HepG2 (cell line): ENCODE measurements around the gene BIRC5. TPM values are rescaled to one million over a fixed set of nuclear protein-coding genes. Genes with fewer than 3 reads are reported as not detected.

Experiments used
- AFF4 ChIP-seq: sonication (generic); formaldehyde crosslinking; IDR thresholded peaks from 2 replicates; pipeline ENCODE4 v1.4.0; 2020; ENCODE audit warnings: missing genetic modification reagents
- ELK4 ChIP-seq: sonication (generic); formaldehyde crosslinking; IDR thresholded peaks from 2 replicates; pipeline ENCODE4 v1.9.0; 2021; ENCODE audit warnings: missing genetic modification reagents, borderline replicate concordance
- FOSL1 ChIP-seq: sonication (generic); formaldehyde crosslinking; IDR thresholded peaks from 2 replicates; pipeline ENCODE4 v1.9.0; 2021; ENCODE audit warnings: missing genetic modification reagents, borderline replicate concordance
- FOXA1 ChIP-seq, 2 experiments: fragments of 450-650 bp in 1 of 2; sonication (generic) in 1 of 2; formaldehyde crosslinking in 1 of 2; IDR thresholded peaks; 2 replicates each; pipeline versions ENCODE4 v1.4.0 to v1.6.1; 2016 to 2020; ENCODE audit warnings: missing genetic modification reagents in 1 of 2
- MTA3 ChIP-seq: sonication (generic); formaldehyde crosslinking; IDR thresholded peaks from 2 replicates; pipeline ENCODE4 v1.4.0; 2020; ENCODE audit warnings: missing genetic modification reagents
- PTBP1 ChIP-seq: fragments of 200-400 bp; formaldehyde crosslinking; IDR thresholded peaks from 2 replicates; pipeline ENCODE4 v1.6.1; 2018; ENCODE audit warnings: low read length, low read depth; ENCODE audit not compliant: poor library complexity, severe bottlenecking
- SP4 ChIP-seq: sonication (generic); formaldehyde crosslinking; IDR thresholded peaks from 2 replicates; pipeline ENCODE4 v1.8.1; 2023; ENCODE audit warnings: mild to moderate bottlenecking, missing genetic modification reagents
- STAT6 ChIP-seq: sonication (generic); formaldehyde crosslinking; IDR thresholded peaks from 2 replicates; pipeline ENCODE4 v1.4.0; 2020; ENCODE audit warnings: missing genetic modification reagents, mild to moderate bottlenecking, borderline replicate concordance
- TAF1 ChIP-seq: sonication (generic); formaldehyde crosslinking; IDR thresholded peaks from 2 replicates; pipeline ENCODE4 v1.4.0; 2020; ENCODE audit warnings: missing genetic modification reagents
- ZBTB34 ChIP-seq: sonication (generic); formaldehyde crosslinking; IDR thresholded peaks from 2 replicates; pipeline ENCODE4 v1.8.0; 2022; ENCODE audit warnings: mild to moderate bottlenecking, missing genetic modification reagents
- ZFP36L2 ChIP-seq: sonication (generic); formaldehyde crosslinking; IDR thresholded peaks from 2 replicates; pipeline ENCODE4 v1.4.0; 2020; ENCODE audit warnings: missing genetic modification reagents
- ZMYM2 ChIP-seq: sonication (generic); formaldehyde crosslinking; IDR thresholded peaks from 2 replicates; pipeline ENCODE4 v1.8.0; 2022; ENCODE audit warnings: mild to moderate bottlenecking, missing genetic modification reagents
- ZMYM4 ChIP-seq: sonication (generic); formaldehyde crosslinking; IDR thresholded peaks from 2 replicates; pipeline ENCODE4 v1.8.1; 2023; ENCODE audit warnings: mild to moderate bottlenecking, missing genetic modification reagents
- ZNF230 ChIP-seq: sonication (generic); formaldehyde crosslinking; IDR thresholded peaks from 2 replicates; pipeline ENCODE4 v1.4.0; 2020; ENCODE audit warnings: mild to moderate bottlenecking, missing genetic modification reagents
- ZNF264 ChIP-seq: sonication (generic); formaldehyde crosslinking; IDR thresholded peaks from 2 replicates; pipeline ENCODE4 v1.4.0; 2020; ENCODE audit warnings: missing genetic modification reagents
- ZNF430 ChIP-seq: sonication (generic); formaldehyde crosslinking; IDR thresholded peaks from 2 replicates; pipeline ENCODE4 v1.9.0; 2021; ENCODE audit warnings: mild to moderate bottlenecking, missing genetic modification reagents
- ZNF44 ChIP-seq: sonication (generic); formaldehyde crosslinking; IDR thresholded peaks from 2 replicates; pipeline ENCODE4 v1.5.1; 2020; ENCODE audit warnings: mild to moderate bottlenecking, missing genetic modification reagents
- ZNF557 ChIP-seq: sonication (generic); formaldehyde crosslinking; IDR thresholded peaks from 2 replicates; pipeline ENCODE4 v1.4.0; 2020; ENCODE audit warnings: missing genetic modification reagents
- ZNF780A ChIP-seq: sonication (generic); formaldehyde crosslinking; IDR thresholded peaks from 2 replicates; pipeline ENCODE4 v1.8.0; 2022; ENCODE audit warnings: mild to moderate bottlenecking, missing genetic modification reagents, moderate library complexity
- ZSCAN25 ChIP-seq: sonication (generic); formaldehyde crosslinking; IDR thresholded peaks from 2 replicates; pipeline ENCODE4 v1.8.0; 2022; ENCODE audit warnings: mild to moderate bottlenecking, missing genetic modification reagents
- polyA plus RNA-seq, 8 experiments: library from polyadenylated mRNA; depleted of rRNA in 3 of 8; stranded (reverse) in 7 of 8; unstranded in 1 of 8; fragments of >200 nt; fragmentation: Illumina TruSeq in 4 of 8; extraction: Trizol in 4 of 8; gene quantifications; 2 replicates each; pipeline versions ENCODE4 v1.2.1 to v1.2.3, GENCODE V29; 2011 to 2016; ENCODE audit warnings: low read depth in 4 of 8, missing spikeins in 1 of 8, mixed read lengths in 1 of 8; ENCODE audit not compliant: insufficient read depth in 1 of 8
- total RNA-seq, 5 experiments: library from RNA; depleted of rRNA; stranded (reverse); fragments of >200 nt; fragmentation: Illumina TruSeq; extraction: Trizol; gene quantifications; 2 replicates each; pipeline ENCODE4 v1.2.3, GENCODE V29; 2016; ENCODE audit warnings: low read depth in 1 of 5

Gene BIRC5
- total and polyA plus RNA-seq, 2 of the 13 experiments (the other 11 are each of a cell fraction or from before 2014, with no cell fraction given) = 30.3 to 135 TPM

GRCh38 chr17:78186692-78187595 is 27.1 kb upstream of the BIRC5 start, which contains the start of the genes AFMID and TK1 (continued):
- TF ChIP-seq ZFP36L2 (CRISPR knock-in tag) = peak; percentile 76; the same call in 1 of the 2 replicates
- TF ChIP-seq PTBP1 = peak; percentile 89
- TF ChIP-seq ZNF430 (CRISPR knock-in tag) = peak; percentile 96
- TF ChIP-seq STAT6 (CRISPR knock-in tag) = no peak
- TF ChIP-seq ZNF264 = peak; percentile 67
- TF ChIP-seq ELK4 = no peak
- peak; percentile 99 for TF ChIP-seq SP4
- peak; percentile 91; the same call in 1 of the 2 replicates for TF ChIP-seq ZNF44
- TF ChIP-seq ZMYM2 (CRISPR knock-in tag) = no peak
- peak; percentile 93 for TF ChIP-seq ZSCAN25 (CRISPR knock-in tag)
- no peak for TF ChIP-seq AFF4 (CRISPR knock-in tag)
- TF ChIP-seq ZMYM4 (CRISPR knock-in tag) = peak; percentile 84
- peak; percentile 95 for TF ChIP-seq ZBTB34 (CRISPR knock-in tag)
- no peak for TF ChIP-seq FOXA1 (IDR thresholded peaks at IDR 0.05)
- no peak for TF ChIP-seq FOXA1 (CRISPR knock-in tag; IDR thresholded peaks at IDR 0.05)
- TF ChIP-seq TAF1 (CRISPR knock-in tag) = peak; percentile 90
- TF ChIP-seq FOSL1 = peak; percentile 42; the same call in 1 of the 2 replicates
- TF ChIP-seq ZNF557 (CRISPR knock-in tag) = peak; percentile 68; the same call in 1 of the 2 replicates
- TF ChIP-seq MTA3 = no peak
- peak; percentile 94 for TF ChIP-seq ZNF230
- peak; percentile 98 for TF ChIP-seq ZNF780A (CRISPR knock-in tag)
